Kidney epithelial cell (primary cell): ENCODE results near the gene HOTAIR. TPM values are rescaled to one million over a fixed set of nuclear protein-coding genes. Genes with fewer than 3 reads are reported as not detected.

Source experiments
- DNase-seq: peaks from one replicate; pipeline ENCODE4 v3.0.0-alpha.2; 2010; ENCODE audit warnings: low read depth
- H3K27me3 ChIP-seq: 2 replicates; pipeline ENCODE4 v1.6.0; 2011; ENCODE audit warnings: low read length; ENCODE audit not compliant: control insufficient read depth, insufficient read depth
- H3K36me3 ChIP-seq: 2 replicates; pipeline ENCODE4 v1.5.1; 2011; ENCODE audit warnings: low read length; ENCODE audit not compliant: control insufficient read depth, insufficient read depth
- H3K4me3 ChIP-seq: 2 replicates; pipeline ENCODE4 v1.5.1; 2011; ENCODE audit warnings: low read depth, mild to moderate bottlenecking, control low read depth, low read length
- CTCF ChIP-seq: IDR thresholded peaks from 2 replicates; pipeline ENCODE4 v1.5.1; 2011; ENCODE audit warnings: mild to moderate bottlenecking, moderate library complexity, low read length, control low read depth, inconsistent platforms; ENCODE audit not compliant: insufficient read depth, poor library complexity, severe bottlenecking
- total RNA-seq: library from RNA; depleted of rRNA; stranded (reverse); fragments of >200 nt; gene quantifications from 2 replicates; pipeline ENCODE4 v1.2.3, GENCODE V29; 2015

HOTAIR gene
- total RNA-seq, 1 donor from 2014 or later: 0.46 TPM

DNA sequence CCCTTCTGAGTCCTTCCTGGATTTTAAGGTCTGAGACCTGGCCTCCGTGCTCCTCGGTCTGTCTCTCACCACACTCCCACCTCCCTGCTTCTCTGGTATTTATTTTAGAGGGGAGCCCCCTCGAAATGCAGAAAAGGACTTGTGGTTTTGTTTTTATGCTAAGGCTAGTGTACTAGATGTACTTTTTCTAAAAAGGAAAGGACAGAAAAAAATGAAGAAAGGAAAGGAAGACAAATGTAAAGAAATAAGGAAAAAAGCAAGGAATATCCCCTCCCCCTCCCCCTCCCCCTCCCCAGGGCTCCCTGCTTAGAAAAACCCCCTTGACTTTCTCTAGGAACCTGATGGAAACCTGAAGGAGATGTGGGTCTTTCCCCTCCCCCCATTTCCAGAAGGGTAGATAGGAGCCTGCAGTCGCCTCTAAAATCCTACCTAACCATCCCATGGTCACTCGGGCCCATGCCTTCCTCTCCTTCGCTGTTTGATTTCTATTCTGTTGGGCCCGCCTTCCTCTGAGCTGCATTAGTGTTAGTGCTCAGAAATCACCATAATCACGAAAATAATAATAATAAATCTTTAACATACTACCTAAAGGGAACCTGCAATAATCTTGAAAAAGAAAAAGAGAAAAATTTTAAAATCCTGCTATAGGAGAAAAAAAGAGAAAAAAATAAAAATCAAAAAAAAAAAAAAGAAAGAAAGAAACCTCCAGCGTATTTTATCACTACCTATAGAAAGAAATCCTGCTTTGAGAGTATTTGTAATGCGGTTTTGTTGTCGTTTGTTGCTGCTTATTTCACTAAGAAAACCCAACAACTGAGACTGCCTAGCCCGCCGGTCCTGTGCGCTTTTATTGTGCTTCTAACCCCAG lies 37.1 kb upstream of the HOTAIR start:
- Histone ChIP-seq H3K4me3 (no peak overlapping the region), H3K27me3 (peaks cover 26% of the 10 kb centered on the region), H3K36me3 (no peaks in the 10 kb centered on the region)
- TF ChIP-seq CTCF: no peak
- no peak for DNase-seq

GRCh38 chr12:54010972-54011664 lies 36.4 kb upstream of the HOTAIR start:
- DNase-seq: no peak
- TF ChIP-seq CTCF: no peak
- peaks cover 29% of the 10 kb centered on the region for H3K27me3 ChIP-seq
- no peak overlapping the region for H3K4me3 ChIP-seq
- no peaks in the 10 kb centered on the region for H3K36me3 ChIP-seq

DNA sequence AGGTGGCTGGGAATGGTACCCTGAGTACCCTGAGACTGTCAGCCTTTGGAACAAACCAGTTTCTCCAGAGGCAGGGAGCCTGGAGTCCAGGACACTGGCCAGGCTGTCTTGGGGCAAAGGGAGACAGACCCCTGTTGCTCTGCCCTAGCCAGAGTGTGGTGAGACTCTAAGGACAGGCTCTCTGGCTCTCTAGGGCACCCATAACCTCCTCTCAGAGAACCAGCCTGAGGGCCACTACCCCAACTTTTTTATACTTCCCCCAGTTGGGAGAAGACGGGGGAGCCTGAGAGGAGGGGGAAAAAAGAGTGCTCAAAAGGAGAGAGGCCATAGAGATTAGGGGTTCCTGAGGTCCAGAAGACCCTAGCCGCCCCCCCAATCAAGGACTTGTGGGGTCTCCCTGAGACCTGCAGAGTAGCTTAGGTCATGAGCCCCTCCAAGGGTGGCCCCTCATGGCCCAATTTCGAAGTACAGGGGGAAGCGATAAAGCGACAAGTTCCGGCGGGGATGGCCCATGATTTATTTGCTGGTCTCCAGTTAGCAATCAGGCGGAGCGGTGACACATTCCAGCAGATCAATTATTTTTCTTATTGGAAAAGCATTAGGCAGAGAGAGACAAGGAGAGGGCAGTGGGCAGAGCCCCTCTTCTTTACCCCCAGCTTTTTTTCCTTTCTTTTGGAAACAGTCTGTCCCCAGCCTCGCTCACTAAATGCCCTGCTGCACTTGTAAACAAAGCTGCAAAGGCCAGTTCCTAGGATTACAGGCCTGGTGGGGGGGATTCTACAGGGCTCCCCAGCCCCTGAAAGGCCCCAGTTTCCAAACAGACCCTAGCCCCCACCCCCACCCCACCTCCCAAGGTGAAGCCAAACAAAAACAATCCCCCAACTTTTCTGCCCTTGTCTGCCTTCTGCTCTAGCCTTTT lies 35.6 kb upstream of the HOTAIR start:
- peaks cover 26% of the 10 kb centered on the region for H3K27me3 ChIP-seq

GRCh38 chr12:54009171-54010052 lies 34.7 kb upstream of the HOTAIR start:
- Histone ChIP-seq H3K27me3 (peaks cover 24% of the 10 kb centered on the region), H3K4me3 (peak overlapping the region; percentile 41), H3K36me3 (no peaks in the 10 kb centered on the region)
- DNase-seq: no peak
- no peak for TF ChIP-seq CTCF

More for the DNA sequence above, 35.6 kb upstream of the HOTAIR start:
- Histone ChIP-seq H3K4me3 (no peak overlapping the region), H3K36me3 (no peaks in the 10 kb centered on the region)
- no peak for DNase-seq
- TF ChIP-seq CTCF: no peak

GRCh38 chr12:54008260-54008552 lies 33.5 kb upstream of the HOTAIR start:
- Histone ChIP-seq H3K27me3 (peaks cover 22% of the 10 kb centered on the region), H3K4me3 (no peak overlapping the region), H3K36me3 (no peaks in the 10 kb centered on the region)
- no peak for DNase-seq
- no peak for TF ChIP-seq CTCF
